KG1 (cell line): ENCODE results near the gene POLR3GL.
A peak's percentile ranks its signal among the peaks of the same experiment; 100 is the strongest.

Experiments used
- DNase-seq: peaks from one replicate; lab custom pipeline; 2025; lab: John Stamatoyannopoulos, UW

The POLR3GL gene

DNA sequence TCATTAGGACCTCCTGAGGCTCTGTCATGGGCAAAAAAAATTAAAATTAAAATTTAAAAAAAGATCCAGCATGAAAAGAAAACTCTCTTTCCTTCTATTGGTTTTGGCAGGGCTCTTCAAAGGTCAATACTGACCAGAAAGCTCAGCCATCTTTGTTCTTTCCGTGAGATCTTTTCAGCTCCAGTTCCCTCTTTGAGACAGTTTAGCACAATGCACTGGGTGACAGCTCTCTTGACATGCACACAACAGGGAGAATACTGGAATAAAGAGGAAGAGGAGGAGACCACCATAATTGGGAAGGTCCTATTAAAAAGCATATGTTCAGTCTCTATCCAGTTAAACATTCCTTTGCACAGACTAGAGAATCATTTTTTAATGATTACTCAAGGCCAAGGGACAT, 13.0 kb upstream of the POLR3GL start:
- no peak for DNase-seq

GRCh38 chr1:145952903-145953302, 11.6 kb upstream of the POLR3GL start:
- DNase-seq = no peak

DNA sequence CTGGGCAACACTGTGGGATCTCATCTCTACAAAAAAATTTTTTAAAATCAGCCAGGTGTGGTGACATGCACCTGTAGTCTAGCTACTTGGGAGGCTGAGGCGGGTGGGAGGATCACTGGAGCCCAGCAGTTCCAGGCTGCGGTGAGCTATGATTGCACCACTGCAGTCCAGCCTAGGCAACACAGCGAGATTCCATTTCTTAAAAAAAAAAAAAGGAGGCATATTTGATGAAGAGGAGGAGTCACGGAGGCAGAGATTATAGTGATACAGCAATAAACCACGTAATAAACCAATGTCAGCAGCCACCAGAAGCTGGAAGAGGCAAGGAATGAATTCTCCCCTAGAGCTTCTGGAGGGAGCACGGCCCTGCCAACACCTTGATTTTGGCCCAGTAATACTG, 10.6 kb upstream of the POLR3GL start:
- DNase-seq = no peak

DNA sequence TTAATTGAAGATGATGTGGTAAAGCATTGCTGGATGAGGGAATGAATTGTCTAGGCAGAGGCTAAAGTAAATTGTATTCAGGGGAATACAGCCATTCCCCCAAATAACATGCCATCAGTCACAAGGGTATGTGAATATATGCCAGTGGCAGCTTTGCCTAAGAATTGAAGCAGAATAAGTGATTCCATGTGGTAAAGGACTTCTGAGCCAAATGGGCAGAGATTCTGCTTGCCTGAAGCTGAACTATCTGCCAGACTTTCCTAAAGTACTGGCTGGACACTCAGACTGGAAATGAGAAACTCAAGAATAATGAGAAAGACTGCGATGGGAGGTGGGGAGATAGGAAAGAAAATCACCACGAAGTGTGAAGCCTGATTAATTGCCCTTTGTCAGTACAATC, 9.1 kb upstream of the POLR3GL start:
- no peak for DNase-seq

DNA sequence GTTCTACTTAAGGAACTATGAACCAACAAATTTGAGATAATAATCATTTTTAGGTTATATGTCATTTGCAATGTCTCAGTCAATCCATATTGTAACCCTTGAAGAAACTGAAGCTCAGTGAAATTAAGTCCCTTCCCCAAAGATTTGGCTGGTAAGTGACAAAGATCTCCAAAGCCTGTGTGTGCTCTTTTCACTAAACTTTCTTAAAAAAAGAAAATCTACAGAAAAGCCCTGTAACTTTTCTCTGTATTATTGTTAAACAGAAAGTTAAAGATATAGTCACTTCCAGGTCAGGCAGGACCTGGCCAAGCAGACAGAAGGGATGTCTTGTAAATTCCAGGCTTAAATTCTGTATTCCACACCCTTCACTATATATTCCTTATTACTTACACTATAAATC, 8.1 kb upstream of the POLR3GL start:
- DNase-seq = no peak

DNA sequence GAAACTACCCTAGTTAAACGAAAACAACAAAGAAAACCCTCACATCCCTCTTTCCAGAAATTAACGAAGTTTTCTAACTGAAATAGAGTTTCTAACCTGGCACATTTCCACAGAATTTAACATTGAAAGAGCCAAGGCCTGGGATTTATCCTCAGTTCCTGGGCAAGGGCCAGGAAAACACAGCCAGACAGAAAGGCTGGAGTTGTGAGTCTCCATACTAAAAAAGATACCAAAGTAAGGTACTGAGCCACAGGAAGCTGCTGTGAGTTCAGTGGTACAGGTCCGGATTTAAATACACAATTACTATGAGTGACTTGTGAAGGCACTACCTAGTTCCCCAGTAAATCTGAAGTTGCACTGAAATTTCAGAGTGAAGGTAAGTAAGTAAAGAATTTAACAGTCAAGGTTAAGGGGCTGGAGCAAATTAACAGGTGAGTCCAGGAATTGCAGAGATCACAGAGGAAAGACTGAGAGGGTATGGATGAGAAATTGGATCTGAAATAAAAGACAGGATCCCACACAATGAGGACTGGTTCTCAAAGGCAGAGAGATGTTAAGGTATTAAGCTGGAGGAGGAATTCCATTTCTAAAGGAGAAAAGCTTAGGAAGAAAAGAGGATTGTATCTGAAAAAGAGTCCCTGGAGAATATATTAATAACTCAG, 7.6 kb upstream of the POLR3GL start:
- DNase-seq = no peak

DNA sequence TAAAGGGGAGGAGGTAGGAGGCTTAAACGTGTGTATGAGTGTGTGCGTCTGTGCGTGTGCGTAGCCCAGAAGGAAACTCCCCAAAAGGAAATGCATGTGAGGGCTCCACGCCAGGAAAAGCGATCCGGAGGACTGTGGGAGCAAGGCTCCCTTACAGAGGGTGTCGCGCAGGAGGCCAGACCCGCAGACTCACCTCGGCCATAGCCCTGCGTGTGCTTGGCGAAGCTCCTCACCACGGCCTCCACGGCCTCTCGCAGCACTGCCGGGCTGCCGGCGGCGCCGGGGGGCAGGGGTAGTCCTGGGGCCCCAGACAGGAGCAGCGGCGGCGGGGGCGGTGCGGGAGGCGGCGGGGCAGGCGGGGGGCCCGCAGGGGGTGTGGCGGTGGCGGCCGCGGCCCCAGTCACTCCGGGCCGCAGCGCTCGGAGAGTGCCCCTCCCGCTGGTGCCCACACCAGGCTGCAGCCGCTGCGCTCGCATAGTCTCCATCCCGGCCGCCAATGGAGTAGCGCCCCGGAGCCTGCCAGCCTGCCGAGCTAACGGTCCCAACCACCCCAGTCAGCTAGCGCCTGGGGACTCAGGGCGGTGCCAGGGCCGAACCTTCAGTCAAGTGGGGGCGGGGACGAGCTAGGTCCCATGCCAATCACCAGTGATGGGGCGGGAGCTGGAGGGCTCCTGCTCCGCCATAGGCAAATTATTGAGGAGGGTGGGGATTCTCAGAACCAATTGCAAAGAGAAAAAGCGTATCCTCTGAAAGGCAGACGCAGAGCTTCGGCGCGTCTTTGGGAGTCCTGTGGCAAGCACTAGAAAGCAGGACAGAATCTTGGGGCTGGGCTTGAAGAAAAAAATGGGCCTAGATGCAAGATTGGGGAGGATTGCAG, 6.8 kb upstream of the POLR3GL start, which contains the start of gene LIX1L:
LIX1L (minus strand) TSS at position 575 of the 877 bp plus-strand sequence; CDS start at position 485, 90 bp downstream.
- DNase-seq = peak; percentile 92

- no peak for DNase-seq
Observed at GRCh38 chr1:145958734-145959133, 5.8 kb upstream of the POLR3GL start.

DNA sequence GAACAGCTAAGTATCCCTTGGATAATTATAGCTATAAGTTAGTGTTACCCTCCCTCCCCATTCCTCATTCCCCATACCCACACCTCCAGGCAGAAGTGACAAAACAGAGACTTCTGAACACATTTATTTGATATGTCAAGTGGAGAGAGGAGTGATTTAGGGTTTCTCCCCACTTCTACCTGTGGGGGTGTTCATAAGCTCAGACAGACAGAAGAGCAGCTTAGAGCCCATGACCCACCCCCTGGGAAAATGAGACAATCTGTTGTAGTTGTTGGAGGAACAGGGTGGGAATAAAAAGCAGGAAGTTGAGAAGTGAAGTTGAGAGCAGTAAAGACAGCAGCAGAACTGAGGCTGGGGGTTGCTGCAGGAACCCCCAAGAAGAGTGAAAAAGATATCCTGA, 5.2 kb upstream of the POLR3GL start:
- no peak for DNase-seq

DNA sequence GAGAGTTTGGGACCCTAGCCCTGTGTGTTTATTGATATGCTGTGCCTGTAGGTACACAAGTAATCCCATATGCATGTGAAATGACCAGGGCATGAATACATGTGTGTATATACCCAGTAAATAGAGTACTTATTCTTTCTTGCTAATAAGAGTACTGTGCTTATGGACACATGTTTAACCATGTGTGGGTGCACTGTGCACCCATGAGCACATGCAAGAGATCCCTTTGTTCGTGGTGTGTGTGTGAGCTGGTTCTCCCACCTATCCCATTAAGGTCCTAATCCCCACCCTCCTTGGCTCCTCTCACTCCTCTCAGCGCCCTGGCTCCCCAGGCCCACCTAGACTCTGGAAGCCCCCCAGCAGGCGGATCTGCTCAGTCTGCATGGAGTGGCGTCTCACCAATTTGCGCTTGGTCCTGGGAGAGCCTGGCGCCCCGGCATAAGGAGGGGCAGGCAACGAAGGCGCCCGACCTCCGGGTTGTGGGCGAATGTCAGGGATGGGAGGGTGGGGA, 4.5 kb upstream of the POLR3GL start:
- DNase-seq = no peak

DNA sequence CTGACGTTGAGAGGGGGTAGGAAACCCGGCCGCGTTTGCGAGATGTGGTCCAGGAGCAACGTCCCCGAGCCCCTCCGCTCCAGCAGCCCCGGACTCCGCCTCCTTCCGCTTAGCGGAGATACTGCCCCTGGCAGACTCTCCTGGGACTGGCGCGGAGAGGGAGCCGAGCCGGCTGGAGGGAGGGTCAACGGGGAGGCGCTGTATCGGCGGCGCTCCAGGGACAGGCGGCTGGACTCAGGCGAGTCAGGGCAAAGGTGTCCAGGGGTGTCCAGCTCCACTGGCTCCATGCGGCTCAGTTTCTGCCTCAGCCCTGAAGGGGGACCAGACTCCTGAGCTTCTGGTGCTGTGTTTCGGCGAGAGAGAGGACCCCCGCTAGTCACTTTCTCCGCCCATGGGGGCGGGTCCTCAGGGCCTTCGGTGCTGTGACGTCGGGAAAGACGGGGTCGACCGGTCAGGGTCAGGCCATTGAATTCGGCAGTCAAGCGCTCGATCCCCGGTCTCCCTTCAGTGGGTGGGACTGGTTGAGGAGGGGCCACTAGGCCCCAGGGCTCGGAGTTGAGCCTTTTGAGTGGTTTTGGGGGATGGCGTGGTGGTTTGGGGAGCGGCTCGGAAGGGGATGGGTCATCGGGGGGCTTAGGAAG, 3.9 kb upstream of the POLR3GL start:
- DNase-seq = no peak

DNA sequence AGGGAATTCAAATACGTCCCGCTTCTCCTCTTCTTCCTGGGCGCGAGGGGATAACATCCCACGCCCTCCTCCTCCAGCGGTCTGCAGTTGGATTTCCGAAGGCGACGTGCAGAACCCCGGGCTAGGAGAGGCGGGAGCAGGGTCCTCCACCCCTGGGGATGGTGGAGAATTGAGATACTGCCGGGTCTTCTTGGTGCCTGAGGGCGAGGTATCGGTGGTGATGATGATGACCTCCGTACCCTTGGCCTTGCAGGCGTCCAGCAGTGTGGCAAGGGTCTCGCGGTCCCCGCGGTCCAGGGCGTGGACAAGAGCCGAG, 3.4 kb upstream of the POLR3GL start:
- no peak for DNase-seq

- DNase-seq = no peak
Observed at GRCh38 chr1:145961425-145962156, 2.9 kb upstream of the POLR3GL start.

DNA sequence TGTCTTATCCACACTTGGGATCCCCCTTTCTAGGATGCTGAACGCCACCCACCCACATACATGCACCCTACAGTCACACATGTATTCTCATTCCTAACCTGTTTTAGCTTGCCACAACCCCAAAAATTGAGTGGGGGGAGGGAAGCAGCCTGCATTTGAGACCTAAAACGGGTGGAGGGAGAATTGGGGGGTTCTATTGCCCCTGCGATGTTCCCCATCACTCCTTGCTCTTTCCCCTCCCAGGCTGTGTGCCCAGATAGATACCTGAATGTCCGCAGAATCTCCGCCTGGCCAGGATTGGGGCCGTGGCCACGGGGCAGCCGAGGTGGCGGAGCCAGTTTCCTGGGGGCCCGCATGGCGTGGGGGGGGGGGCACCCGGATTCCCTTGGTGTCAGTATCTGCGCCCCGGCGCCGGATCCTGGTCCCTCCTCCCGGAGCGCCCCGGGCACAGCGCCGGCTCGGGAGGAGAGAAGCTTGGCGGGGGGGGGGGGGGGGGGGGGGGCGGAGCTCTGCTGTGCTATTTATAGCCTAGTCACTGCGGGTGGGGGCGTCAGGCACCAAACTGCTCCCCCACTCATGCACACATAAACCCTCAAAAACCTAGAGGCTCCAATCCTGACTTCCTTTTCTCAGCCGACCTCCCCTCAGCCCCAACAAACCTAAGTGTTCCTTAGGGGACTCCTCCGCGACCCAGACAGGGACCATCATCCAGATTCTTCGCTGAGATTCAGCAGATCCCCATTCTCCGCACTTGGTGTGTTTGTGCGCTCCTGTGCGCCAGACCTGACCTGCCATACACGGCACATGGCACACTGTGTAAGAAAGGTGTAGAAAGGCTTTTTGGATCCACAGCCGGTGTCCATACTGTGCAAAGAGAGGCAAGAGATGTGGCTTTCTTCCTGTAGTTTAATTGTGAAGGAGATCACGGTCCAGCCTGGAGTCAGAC, 2.1 kb upstream of the POLR3GL start:
- DNase-seq = no peak

GRCh38 chr1:145963265-145964019, 1.0 kb upstream of the POLR3GL start:
- DNase-seq = no peak

DNA sequence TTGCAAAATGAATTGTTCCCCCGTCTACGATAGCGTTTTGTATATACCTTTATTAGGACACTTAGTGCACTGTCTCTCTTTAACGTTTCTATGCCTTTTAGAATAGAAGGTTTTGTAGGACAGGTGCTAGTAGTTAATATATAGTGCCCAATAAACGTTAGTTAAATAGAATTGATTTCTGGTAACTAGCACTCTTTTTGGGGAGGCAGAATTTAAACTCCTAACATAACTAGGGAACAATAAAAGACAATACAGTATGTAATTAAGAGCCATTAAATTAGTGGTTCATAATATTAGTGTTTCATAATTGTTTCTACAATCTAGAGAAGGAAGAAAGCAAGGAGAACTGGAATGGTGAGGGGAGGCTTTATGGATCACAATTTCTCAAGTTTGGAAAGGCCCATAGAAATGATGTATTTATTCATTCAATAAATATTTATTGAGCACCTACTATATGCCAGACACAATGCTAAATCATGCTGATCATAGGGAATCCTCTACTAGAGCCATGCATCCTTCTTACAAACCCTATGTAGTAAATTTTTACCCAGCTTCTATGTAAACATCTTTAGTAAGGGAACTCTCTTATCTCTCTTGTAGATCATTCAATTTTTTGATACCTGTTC, 742 bp downstream of the POLR3GL start:
- no peak for DNase-seq

DNA sequence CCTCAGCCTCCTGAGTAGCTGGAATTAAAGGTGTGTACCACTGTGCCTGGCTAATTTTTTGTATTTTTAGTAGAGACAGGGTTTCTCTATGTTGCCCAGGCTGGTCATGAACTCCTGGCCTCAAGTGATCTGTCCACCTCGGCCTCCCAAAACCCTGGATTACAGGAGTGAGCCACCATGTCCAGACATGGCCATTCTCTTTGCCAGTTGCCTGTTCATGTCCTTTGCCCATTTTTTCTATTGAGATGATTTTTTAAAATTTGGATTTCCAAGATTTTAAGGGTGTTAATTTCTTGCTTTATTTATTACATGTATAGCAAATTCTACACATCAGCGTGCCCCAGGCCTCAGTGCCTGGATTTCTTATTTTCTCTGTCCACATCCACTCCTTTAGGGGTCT, 2.8 kb downstream of the POLR3GL start:
- no peak for DNase-seq

- no peak for DNase-seq
Observed at GRCh38 chr1:145972580-145972979, 8.1 kb downstream of the POLR3GL start.

- DNase-seq = no peak
Observed at GRCh38 chr1:145974721-145975120, 10.2 kb downstream of the POLR3GL start.

DNA sequence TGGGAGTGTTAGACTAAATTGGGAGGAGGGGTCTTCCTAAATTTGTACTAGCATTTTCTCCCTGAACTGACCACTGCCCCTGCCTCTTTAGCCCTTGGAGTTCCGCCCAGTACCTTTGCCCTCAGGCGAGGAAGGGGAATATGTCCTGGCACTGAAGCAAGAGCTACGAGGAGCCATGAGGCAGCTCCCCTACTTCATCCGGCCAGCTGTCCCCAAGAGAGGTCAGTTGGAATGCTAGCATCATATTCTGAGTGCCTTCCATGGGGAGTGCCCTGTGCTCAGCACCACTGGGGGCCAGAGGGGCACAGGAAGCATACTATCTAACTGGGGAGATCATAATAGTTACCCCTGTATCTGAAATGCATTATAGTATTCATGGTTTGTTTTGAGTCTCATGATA, 10.7 kb downstream of the POLR3GL start:
- no peak for DNase-seq
